IPS-NIHi7 (cell line): ENCODE results near the gene CENPVL1.
"Not testable (repeated sequence)": the region's sequence is repeated elsewhere in the genome, so short reads cannot be mapped to it uniquely, and the experiment has no call there.

Source experiments
- DNase-seq: peaks from one replicate; pipeline ENCODE4 v3.0.0; 2012; ENCODE audit warnings: mixed read lengths; ENCODE audit errors: extremely low spot score

The CENPVL1 gene

DNA sequence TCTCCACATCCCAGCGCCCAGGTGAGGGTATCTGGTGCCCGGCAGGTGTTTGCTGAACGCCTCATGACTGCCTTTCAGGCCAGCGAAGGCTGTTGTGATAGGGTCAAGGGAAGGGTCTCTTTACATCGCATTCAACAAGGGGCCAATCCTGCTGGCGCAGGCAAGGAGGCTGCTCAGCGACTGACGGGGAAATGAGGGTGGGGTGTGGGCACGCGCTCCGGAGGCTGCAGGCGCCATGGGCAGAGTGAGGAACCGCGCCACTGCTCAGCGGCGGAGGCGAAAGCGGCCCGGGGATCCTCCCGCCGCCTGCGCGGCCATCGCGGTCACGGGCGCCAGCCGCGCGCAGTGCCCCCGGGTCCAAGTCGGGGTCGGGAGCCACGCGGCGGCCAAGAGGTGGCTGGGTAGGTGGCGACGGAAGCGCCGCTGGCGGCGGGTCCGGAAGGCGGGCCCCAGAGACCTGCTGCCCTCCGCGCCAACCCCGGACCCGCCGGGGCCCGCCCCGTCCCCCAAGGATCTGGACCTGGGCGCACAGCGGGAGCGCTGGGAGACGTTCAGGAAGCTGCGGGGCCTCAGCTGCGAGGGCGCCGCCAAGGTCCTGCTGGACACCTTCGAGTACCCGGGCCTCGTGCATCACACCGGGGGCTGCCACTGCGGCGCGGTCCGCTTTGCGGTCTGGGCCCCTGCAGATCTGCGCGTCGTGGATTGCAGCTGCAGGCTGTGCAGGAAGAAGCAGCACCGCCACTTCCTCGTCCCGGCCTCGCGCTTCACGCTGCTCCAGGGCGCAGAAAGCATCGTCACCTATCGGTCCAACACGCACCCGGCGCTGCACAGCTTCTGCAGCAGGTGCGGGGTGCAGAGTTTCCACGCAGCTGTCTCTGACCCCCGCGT is at the start of gene CENPVL1:
CENPVL1 (plus strand) TSS at position 236 of the 888 bp plus-strand sequence; CDS start at position 236, 0 bp downstream.
- not testable (repeated sequence) for DNase-seq

- DNase-seq, result no peak
Observed at GRCh38 chrX:51665981-51666380, 44.3 kb upstream of the CENPVL1 start.

GRCh38 chrX:51679689-51680433 is 30.5 kb upstream of the CENPVL1 start:
- DNase-seq, result not testable (repeated sequence)

GRCh38 chrX:51681808-51682719 is 28.2 kb upstream of the CENPVL1 start:
- not testable (repeated sequence) for DNase-seq

GRCh38 chrX:51682720-51683062 is 27.6 kb upstream of the CENPVL1 start, which contains the start of gene CENPVL2:
Gene CENPVL2 (minus strand): TSS chrX:51682831. CDS start chrX:51682831, 0 bp downstream.
- not testable (repeated sequence) for DNase-seq

- DNase-seq, result no peak
Observed at GRCh38 chrX:51694254-51694653, 16.1 kb upstream of the CENPVL1 start.

DNA sequence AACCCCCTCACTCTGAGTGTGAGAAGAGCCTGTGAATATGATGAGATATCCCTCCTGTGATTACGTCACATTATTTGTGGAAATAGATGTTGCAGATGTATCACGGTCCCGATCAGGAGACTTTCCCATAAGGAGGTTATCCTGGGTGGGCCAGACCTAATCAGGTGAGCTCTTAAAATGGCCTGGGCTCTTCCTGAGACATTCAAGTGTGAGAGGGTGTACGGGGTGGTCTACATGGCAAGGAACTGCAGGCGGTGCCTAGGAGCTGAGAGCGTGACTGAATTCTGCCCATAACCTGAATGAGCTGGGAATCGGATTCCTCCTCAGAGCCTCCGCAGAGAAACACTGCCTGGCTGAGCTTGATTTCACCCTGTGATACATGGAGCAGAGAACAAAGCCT is 12.9 kb upstream of the CENPVL1 start:
- no peak for DNase-seq

DNA sequence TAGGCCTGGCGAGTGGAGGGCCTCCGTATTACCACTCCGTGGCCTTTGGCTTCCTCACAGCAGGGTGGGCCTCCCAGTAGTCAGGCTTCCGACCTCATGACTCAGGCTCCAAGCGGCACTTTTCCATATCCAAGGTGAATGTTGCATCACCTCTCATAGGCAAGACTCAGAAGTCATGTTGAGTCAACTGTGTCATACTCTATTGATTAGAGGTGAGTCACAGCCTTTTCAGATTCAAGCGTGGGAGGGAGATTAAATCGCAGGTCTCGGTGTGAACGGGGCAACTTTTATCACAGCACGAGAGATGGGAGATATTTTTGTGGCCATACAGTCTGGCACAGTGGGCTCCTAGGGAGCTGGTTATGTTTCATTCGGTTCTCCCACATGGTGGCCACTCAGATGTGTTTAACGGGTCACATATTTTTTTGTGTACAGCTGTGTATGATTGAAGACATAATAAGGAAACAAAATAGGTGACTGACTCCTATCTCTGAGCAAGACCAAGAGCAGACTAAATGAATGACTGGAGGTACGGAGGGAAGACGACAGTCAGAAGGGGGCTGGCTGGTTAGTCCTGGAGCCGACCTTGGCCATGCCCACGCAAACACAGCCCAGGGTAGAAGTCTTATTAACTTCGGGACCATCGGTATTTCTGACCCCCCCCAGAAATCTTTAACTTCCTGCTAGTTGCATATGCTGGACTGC is 2.8 kb downstream of the CENPVL1 start:
- DNase-seq, result not testable (repeated sequence)

- DNase-seq, result no peak
Observed at GRCh38 chrX:51728202-51728601, 17.9 kb downstream of the CENPVL1 start.

DNA sequence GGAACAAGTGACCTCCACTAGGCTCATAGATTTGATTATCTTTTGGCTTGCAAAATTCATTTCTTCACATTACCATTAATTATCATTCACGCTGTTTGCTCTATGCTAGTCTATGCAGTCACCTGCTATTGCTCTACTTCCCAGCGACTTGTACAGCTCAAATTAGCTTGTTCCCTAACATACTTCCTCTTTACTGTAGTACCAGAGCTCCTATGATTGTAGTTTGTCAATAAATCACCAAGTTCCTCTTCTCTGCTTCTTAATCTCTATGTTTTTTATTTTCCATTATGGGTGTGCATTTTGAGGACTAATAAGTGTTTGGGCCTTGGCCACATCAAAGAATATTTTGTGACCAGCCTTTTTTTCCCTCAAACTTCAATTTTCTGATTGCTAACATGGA is 26.8 kb downstream of the CENPVL1 start:
- no peak for DNase-seq

GRCh38 chrX:51742586-51742985 is 32.3 kb downstream of the CENPVL1 start:
- DNase-seq, result peak; percentile 25

- peak; percentile 55 for DNase-seq
Observed at GRCh38 chrX:51743179-51743957, 33.1 kb downstream of the CENPVL1 start, which contains the start of gene GSPT2. Gene GSPT2 (plus strand): TSS chrX:51743442. CDS start chrX:51743627, 185 bp downstream.

GRCh38 chrX:51747671-51748070 is 37.4 kb downstream of the CENPVL1 start:
- DNase-seq, result no peak

DNA sequence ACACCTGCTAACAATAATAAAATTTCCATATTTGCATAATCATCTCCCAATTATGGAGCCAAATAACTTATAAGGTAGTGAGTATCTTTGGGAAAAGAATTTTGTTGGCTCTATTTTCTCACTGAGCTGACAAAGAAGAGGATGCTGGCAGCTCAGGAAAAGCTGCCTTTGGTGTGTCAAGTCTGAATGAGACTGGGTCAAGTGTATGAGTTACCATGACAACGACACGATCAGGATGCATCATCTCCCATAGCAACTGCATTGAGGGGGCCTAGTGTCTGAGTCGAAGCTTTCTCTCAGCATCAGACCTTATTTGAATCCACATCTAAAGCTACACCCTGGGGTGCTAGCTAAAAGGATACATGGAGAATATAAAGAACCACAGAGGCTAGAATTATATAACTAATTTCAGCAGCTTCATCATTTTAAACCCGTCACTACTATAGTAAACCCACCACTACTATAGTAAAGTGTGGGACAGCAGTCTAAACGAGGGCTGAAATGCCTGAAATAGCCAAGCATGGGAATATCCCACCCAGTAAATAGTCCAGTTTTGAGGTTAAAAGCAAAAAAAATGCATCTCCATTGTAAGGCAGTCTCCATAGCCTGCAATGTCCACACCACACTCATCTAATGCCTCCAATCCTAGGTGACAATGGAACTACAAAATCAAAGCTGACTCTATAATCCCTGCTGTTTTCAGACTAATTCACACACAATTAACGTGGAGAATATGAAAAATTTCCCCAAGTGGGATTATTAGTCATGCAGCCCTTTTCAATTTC is 48.9 kb downstream of the CENPVL1 start:
- DNase-seq, result peak; percentile 23

GRCh38 chrX:51760657-51761056 is 50.3 kb downstream of the CENPVL1 start:
- DNase-seq, result no peak
